GM19455 (cell line): Measurements from ENCODE around the gene C22orf15.
"Not testable (repeated sequence)": the region's sequence is repeated elsewhere in the genome, so short reads cannot be mapped to it uniquely, and the experiment has no call there.

Experiments
- ATAC-seq: cut with Tn5 transposase; IDR thresholded peaks from one replicate; pipeline ENCODE4 v1.9.1; 2021; ENCODE audit not compliant: unreplicated experiment

C22orf15 gene

DNA sequence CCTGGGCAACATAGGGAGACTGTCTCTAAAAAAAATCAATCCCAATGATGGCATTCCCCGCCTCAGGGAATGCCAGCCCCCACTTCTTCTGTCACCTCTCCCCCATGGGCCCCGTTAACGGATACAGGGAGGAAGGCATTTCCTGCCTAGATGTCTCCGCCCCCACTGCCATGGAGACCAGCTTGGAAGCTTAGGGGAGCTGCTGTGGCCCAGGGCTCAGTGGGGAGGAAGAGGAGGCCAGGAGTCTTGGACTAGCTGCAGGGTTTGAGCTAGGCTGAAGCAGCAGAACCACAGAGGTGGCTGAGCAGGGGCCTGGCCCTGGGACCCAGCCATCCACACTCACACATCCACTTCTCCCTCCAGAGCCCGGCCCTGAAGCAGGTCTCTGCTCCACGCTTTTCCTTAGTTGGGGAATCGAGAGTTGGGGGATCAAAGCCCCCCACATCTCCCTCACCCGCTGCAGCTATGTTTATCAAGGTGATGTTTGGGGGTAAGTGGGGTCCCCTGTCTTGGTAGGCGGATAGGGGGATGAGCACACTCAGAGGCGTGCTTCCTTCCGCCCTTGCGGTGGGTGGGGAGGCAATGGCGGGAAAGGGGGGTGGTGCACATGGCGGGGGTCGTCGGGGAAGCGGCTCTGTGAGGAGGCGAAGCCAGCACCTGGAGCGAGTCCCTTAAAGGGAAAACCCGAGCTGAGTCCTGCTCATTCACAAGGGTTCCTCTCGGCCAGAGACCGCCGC, at the start of gene C22orf15:
C22orf15 (plus strand) TSS at position 149 of the 737 bp plus-strand sequence; CDS start at position 466, 317 bp downstream.
- ATAC-seq, result no peak

- ATAC-seq, result no peak
Observed at GRCh38 chr22:23713696-23714595, 48.8 kb upstream of the C22orf15 start.

DNA sequence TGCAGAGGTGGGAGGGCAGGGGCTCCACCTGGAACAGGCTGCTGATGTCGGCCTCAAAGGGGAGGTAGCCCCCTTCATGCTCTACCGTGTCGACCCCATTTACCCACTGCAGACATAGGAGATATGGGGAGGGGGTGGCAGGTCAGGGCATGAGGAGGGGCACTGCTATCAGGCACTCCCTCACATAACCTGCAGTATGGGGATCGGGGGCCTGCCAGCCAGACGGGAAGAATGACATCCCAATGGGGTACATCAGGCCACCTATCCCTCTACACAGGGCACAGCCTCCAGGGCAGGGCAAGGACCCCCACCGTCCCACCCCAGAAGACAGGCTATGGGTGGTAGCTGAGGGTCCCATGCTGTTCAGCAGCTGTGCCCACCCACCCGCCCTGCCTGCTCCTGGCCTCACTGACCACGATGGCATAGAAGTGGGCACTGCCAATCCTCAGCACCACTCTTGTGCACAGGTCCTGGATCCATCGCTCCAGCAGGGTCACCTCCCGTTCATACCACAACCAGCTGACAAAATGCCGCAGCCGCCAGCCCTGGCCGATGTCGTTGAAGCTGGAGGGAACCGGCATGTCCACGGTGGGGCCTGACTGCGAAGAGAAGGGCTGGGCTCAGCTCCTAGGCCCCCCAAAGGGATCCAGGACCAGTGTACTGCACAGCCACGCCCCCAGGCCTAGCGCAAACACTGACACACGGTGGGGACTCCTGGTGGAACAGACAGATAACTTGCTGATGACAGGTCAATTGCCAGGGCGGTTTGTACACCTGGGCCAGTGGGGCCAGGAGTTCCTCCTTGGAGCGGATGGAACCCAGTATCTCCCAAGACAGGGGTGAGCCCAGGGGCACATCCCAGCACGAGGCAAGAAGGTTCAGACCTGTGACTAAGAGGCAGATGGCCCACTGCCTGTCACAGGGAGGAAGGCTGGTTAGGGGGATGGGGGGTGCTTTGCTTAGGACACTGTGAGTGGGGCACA, 47.9 kb upstream of the C22orf15 start:
- no peak for ATAC-seq

GRCh38 chr22:23715806-23716375, 46.9 kb upstream of the C22orf15 start:
- ATAC-seq, result no peak

- no peak for ATAC-seq
Observed at GRCh38 chr22:23716811-23717801, 45.7 kb upstream of the C22orf15 start.

- ATAC-seq, result no peak
Observed at GRCh38 chr22:23718371-23719165, 44.2 kb upstream of the C22orf15 start.

DNA sequence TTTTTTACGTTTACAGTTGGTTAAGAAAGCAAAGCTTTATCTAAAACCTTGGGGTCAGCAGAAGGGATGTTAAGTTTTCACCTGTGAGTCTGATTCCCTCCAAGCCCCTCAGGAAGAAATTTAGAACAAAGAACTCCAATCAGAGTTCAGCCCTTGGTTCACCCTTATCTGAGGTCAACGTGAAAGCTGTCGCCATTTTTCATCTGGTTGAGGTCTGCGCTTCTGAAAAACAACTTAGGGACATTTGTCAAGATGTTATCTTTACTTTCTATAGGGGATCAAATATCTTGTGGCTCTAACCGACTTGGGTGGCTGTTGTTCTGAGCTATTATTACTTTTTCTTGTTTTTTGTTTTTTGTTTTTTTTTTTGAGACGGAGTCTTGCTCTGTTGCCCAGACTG, 41.9 kb upstream of the C22orf15 start:
- no peak for ATAC-seq

DNA sequence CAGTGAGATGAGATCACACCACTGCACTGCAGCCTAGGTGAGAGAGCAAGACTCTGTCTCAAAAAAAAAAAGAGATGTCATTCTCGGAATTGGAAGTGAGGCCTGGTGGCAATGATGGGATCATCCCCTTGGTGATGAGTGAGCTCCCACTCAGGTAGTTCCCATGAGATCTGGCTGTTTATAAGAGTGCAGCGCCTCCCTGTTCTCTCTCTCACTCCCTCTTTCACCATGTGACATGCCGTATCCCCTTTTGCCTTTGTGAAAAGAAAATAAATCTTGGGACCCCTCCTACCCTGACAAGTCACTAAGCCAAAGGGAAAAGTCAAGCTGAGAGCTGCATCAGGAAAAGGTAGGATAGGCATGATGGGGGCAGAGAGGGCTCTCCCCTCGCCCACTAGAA, 40.6 kb upstream of the C22orf15 start:
- ATAC-seq, result no peak

DNA sequence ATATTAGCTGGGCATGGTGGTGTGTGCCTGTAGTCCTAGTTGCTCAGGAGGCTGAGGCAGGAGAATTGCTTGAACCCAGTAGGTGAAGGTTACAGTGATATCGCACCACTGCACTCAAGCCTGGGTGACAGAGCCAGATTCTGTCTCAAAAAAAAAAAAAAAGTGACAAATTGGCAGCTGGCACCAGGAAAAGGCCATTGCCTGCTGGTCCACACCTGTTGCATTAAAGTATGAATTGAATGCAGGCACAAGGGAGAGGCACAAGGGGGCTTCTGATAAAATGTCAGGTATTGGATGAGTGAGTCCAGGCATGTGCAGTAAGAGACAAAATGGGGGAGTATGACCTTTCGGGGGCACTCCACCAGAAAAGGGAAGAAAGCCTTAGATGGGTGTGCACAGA, 40.1 kb upstream of the C22orf15 start:
- ATAC-seq, result no peak

DNA sequence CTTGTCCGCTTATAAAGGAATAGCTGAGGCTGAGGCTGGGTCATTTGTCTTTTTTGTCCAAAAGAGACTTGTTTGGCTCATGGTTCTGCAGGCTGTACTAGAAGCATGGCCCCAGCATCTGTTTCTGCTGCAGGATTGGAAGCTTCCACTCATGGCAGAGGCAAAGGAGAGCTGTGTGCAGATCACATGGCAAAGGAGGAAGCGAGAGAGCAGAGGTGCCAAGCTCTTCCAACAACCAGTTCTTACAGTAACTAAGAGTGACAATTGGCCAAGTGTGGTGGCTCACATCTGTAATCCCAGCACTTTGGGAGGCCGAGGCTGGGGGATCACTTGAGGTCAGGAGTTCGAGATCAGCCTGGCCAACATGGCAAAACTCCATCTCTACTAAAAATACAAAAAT, 34.7 kb upstream of the C22orf15 start:
- not testable (repeated sequence) for ATAC-seq

GRCh38 chr22:23737696-23738095, 25.1 kb upstream of the C22orf15 start:
- no peak for ATAC-seq

DNA sequence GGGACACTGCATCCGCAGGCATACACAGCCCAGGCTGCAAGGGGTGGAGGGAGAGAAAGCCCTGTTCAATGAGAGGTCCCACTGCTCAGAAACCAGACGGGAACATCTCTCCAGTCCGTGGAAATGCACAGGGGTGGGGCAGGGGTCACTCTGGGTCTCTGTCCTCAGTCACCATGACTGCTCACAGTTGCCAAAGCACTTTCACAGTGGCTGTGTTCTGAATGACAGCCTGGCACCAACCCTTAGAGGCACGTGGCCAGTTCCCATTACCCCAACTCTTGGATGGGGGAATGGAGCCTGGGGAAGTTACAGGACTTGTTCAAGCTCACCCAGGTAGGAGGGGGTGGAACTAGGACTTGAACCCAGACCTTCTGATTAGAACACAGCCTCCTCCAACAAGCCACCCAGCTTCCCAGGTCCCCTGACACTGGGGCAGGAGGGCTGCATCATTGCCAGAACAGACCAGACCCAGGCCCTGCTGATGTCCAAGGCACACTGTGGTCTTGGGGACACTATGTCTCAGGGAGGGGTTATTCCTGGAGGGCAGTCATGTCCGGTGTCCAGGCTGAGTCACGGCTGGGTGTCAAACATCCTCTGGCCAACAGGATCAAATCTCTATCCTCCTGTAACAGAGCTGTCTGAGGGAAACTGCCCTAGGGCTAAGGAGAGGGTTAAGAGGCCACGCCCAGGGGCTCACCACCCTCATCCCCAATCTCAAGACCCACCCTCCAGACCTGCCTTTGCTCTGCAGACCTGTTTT, 20.1 kb upstream of the C22orf15 start:
- ATAC-seq, result no peak

DNA sequence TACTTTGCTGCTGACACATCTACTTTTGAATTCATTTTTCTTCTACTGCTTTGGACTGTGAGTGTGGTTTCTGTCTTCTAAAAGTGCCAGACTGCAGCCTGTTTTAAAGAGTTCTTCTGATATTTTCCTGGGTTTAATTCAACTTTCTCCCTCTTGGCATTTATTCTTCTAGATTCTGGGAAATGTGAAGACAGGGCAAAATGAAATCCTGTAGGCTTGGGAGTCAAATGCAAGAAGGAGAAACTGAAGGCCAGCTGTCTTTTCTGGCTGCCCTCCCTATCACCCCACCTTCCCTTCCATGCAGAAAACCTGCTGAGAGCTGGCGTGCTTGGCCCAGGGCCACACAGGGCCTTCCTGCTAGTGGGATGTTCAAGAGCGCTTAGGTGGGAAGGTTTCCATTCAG, 19.5 kb upstream of the C22orf15 start:
- ATAC-seq, result no peak

- no peak for ATAC-seq
Observed at GRCh38 chr22:23744001-23744400, 18.8 kb upstream of the C22orf15 start.

- no peak for ATAC-seq
Observed at GRCh38 chr22:23744485-23744884, 18.3 kb upstream of the C22orf15 start.

DNA sequence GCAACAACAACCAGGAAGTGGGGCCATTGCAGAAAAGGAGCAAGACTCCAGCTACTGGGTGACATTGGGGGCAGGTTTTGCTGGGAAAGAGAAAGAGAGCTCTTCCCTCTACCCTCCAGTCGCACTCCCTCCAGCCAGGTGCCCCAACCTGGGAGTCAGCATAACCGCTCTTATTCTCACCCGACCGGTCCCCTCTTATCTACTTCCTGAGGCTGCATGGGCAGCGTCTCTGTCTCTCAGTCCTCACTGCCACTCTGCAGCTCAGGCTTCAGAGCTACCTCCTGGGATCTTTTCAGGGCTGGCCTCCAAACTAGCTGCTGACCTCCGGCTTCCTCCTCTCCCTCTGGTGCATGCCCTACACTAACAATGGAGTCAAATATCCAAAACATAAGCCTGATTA, 17.0 kb upstream of the C22orf15 start:
- no peak for ATAC-seq

DNA sequence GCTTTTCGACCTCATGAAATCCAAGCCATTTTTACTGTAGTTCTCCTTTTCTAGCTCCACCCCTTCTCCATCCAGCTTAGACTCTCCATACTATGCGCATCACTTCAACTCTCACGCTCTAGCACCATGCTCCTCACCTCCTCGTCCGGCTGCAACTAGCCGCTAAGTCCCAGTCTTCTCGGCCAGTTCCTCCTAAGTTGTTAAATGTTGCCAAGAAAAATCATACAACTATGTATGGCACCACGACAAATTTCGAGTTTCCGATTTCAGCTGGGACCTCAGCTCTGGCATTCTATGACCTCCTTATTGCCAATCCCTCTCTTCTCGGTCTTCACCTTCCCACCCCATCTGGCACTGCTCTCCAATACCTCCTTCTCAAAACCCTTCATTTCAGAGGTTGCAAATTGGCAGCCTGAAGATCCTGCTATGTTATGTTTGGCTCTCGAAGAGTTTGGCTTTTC, 12.9 kb upstream of the C22orf15 start:
- no peak for ATAC-seq

- no peak for ATAC-seq
Observed at GRCh38 chr22:23750367-23750713, 12.4 kb upstream of the C22orf15 start.
